Ovary (tissue), 9 donors: ENCODE data around the gene IRX4. TPM values are rescaled to one million over a fixed set of nuclear protein-coding genes. Genes with fewer than 3 reads are reported as not detected.

Source experiments
- DNase-seq, 5 donors: peaks; one replicate each; pipeline ENCODE4 v3.0.0-alpha.2; 2019 to 2020
- H3K27ac ChIP-seq, 2 donors: fragments of 200-600 bp; one replicate each; pipeline versions ENCODE4 v1.5.1 to v1.8.0; 2019 to 2022
- H3K27me3 ChIP-seq: fragments of 200-600 bp; one replicate; pipeline ENCODE4 v1.8.0; 2022
- H3K36me3 ChIP-seq: fragments of 200-600 bp; sonication (generic); one replicate; pipeline ENCODE4 v1.5.1; 2019
- H3K4me1 ChIP-seq: one replicate; pipeline ENCODE4 v1.8.1; 2013; ENCODE audit warnings: mild to moderate bottlenecking, moderate library complexity; ENCODE audit not compliant: insufficient read depth
- H3K4me3 ChIP-seq: fragments of 200-600 bp; sonication (generic); one replicate; pipeline ENCODE4 v1.5.1; 2017
- H3K9me3 ChIP-seq, 2 donors: fragments of 200-600 bp in 1 of 2; sonication (generic) in 1 of 2; one replicate each; pipeline versions ENCODE4 v1.5.1 to v1.8.1; 2013 to 2019; ENCODE audit warnings: mild to moderate bottlenecking in 1 of 2, moderate library complexity in 1 of 2
- EP300 ChIP-seq: sonication (generic); formaldehyde crosslinking; IDR thresholded peaks from one replicate; pipeline ENCODE4 v1.6.1; 2017; ENCODE audit warnings: antibody characterized with exemption
- POLR2A ChIP-seq: fragments of 450-650 bp; IDR thresholded peaks from one replicate; pipeline ENCODE4 v1.6.1; 2017; ENCODE audit warnings: antibody characterized with exemption, mild to moderate bottlenecking, moderate library complexity
- WGBS, 3 donors: extraction: QIAGEN DNeasy Blood & Tissue Kit in 1 of 3; methylation state at CpG; one replicate each; pipeline versions ENCODE4 v1.1.5 to v1.1.7; 2013 to 2017; 5-methylcytosine and 5-hydroxymethylcytosine counted together
- intact Hi-C, 4 donors: fragments of 100-400 bp; cut with DNase I; formaldehyde crosslinking; loops; one replicate each; pipeline versions ENCODE4 v1.11.0 to v1.15.1; 2022 to 2023
- polyA plus RNA-seq, 2 donors: library from polyadenylated mRNA; stranded (reverse); fragments of 200-250 nt in 1 of 2; fragments of 350-450 nt in 1 of 2; fragmentation: Illumina TruSeq in 1 of 2; extraction: RNeasy Lipid Tissue Mini Kit (QIAGEN cat#74804) in 1 of 2; gene quantifications; one replicate each; pipeline ENCODE4 v1.2.3, GENCODE V29; 2013 to 2014
- total RNA-seq, 7 donors: library from RNA; depleted of rRNA in 2 of 7; stranded (reverse); fragments of >200 nt in 2 of 7; fragmentation: NEBNext Ultra II Directional in 3 of 7; extraction: Animal tissue kit (Norgen Biotek cat#: 25700) in 3 of 7; gene quantifications; one replicate each; pipeline versions ENCODE4 v1.1.0 to v1.2.4, GENCODE V29; 2016 to 2023
- TF ChIP-seq, protein P1 (sequence below), 3 donors: fragments of 450-650 bp in 2 of 3; fragments of 200-600 bp in 1 of 3; IDR thresholded peaks; one replicate each; pipeline versions ENCODE4 v1.5.1 to v1.8.0; 2016 to 2022; ENCODE audit warnings: antibody characterized with exemption in 3 of 3, mild to moderate bottlenecking in 1 of 3
- donor health status: DM: no; HTN: no; CAD: no; lungs with moderate emphysema.
- donor health status: DM: no; HTN: no; CAD: no.
- donor health status: Bipolar disorder and iron deficiency.
- donor health status: DM: yes; HTN: yes; CAD: no.
- donor health status: DM: no; HTN: no; CAD: no.
- donor health status: DM: yes; HTN: yes; CAD: no.

IRX4 gene
- total and polyA plus RNA-seq, 9 donors = 0.23 TPM; not detected in 8

DNA sequence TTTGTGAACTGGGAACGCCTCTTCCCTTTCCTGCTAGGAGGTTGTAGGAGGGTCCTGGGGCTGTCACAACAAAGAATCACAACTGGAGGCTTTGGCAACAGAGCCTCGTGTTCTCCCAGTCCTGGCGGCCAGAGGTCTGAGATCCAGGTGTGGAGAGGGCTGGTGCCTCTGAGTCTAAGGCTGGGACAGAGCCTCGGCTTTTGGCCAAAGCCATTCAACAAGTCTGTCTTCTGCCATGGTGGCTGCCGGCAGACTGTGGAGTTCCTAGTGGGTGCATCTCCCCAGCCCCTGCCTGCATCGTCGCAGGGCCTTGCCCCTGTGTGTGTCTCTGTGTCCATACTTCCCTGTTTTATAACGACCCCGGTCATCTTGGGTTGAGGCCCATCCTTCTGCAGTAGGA, 9.5 kb upstream of the IRX4 start:
- 55 to 57% (median 55%) methylated on average over 9 of the region's 9 CpGs for WGBS, 3 donors
- H3K27me3 ChIP-seq = no peaks in the 10 kb centered on the region
- DNase-seq = no peak

DNA sequence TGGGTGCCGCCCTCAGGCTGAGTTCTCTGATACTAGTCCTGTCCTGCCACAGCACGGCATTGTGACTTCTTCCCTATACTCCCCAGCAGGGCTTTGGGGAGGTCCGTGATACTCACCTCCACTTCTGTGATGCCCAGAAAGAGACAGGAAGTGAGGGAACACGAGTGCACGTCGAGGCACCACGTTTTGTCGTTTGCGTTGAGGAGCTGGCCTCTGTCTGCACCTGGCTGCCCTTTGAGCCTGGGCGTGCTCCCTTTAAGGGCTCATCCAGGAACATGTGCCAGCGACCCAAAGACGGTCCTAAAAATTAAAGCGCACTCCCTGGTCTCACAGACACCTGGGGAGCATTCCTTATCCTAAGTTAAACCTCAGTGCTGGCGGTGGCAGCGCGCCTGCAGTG, 8.7 kb upstream of the IRX4 start:
- no peak overlapping the region for H3K27ac ChIP-seq
- TF ChIP-seq, protein P1, sequence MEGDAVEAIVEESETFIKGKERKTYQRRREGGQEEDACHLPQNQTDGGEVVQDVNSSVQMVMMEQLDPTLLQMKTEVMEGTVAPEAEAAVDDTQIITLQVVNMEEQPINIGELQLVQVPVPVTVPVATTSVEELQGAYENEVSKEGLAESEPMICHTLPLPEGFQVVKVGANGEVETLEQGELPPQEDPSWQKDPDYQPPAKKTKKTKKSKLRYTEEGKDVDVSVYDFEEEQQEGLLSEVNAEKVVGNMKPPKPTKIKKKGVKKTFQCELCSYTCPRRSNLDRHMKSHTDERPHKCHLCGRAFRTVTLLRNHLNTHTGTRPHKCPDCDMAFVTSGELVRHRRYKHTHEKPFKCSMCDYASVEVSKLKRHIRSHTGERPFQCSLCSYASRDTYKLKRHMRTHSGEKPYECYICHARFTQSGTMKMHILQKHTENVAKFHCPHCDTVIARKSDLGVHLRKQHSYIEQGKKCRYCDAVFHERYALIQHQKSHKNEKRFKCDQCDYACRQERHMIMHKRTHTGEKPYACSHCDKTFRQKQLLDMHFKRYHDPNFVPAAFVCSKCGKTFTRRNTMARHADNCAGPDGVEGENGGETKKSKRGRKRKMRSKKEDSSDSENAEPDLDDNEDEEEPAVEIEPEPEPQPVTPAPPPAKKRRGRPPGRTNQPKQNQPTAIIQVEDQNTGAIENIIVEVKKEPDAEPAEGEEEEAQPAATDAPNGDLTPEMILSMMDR (IDR thresholded peaks at IDR 0.05) = no peak
- TF ChIP-seq EP300 (no peak), POLR2A (no peak)
- intact Hi-C loops = loop anchor here in 1 of 4 donors (5.0 kb wide), 1 partner anchor 406 kb away; no protein-coding TSS in a partner anchor
- H3K9me3 ChIP-seq = no peaks in the 10 kb centered on the region
- no peak overlapping the region for H3K4me3 ChIP-seq
- H3K36me3 ChIP-seq = no peaks in the 10 kb centered on the region
- DNase-seq = no peak
- 60 to 68% (median 67%) methylated on average over 16 of the region's 16 CpGs for WGBS, 3 donors
- no peaks in the 10 kb centered on the region for H3K4me1 ChIP-seq
- no peaks in the 10 kb centered on the region for H3K27me3 ChIP-seq

More for the DNA sequence above, 9.5 kb upstream of the IRX4 start:
- TF ChIP-seq EP300 (no peak), POLR2A (no peak)
- TF ChIP-seq, protein P1 (IDR thresholded peaks at IDR 0.05) = no peak
- H3K27ac ChIP-seq = no peak overlapping the region
- no peaks in the 10 kb centered on the region for H3K9me3 ChIP-seq
- no peaks in the 10 kb centered on the region for H3K36me3 ChIP-seq
- intact Hi-C loops = loop anchor here in 1 of 4 donors (5.0 kb wide), 1 partner anchor 405 kb away; no protein-coding TSS in a partner anchor
- no peak overlapping the region for H3K4me3 ChIP-seq
- no peaks in the 10 kb centered on the region for H3K4me1 ChIP-seq

DNA sequence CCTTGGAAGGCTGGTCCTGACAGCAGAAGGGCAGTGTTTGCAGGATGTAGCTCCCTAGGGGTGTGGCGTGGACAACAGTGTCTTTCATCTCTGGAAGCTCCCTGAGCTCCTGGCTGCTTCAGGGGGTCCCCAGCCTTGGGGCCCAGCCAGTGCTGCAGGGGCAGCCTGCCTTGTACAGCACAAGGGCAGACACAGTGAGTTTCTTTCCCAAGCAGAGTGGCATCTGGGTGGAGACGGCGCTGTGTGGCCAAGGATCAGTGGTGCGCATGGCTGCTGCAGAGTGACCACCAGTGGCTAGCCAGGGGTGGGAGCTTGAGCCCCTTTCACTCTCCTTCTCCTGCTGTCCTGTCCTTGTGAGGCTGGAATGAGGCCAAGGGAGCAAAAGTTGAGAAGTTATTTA, 7.6 kb upstream of the IRX4 start:
- H3K4me1 ChIP-seq = no peaks in the 10 kb centered on the region
- WGBS, 3 donors = 52 to 93% (median 83%) methylated on average over 3 to 4 of the region's 4 CpGs
- intact Hi-C loops = loop anchor here in 1 of 4 donors (5.0 kb wide), 1 partner anchor 407 kb away; no protein-coding TSS in a partner anchor
- H3K9me3 ChIP-seq = no peaks in the 10 kb centered on the region
- no peaks in the 10 kb centered on the region for H3K36me3 ChIP-seq
- H3K27ac ChIP-seq = no peak overlapping the region
- H3K27me3 ChIP-seq = no peaks in the 10 kb centered on the region
- no peak overlapping the region for H3K4me3 ChIP-seq
- TF ChIP-seq POLR2A = no peak
- TF ChIP-seq EP300 = no peak
- TF ChIP-seq, protein P1 (IDR thresholded peaks at IDR 0.05) = no peak
- DNase-seq = no peak

DNA sequence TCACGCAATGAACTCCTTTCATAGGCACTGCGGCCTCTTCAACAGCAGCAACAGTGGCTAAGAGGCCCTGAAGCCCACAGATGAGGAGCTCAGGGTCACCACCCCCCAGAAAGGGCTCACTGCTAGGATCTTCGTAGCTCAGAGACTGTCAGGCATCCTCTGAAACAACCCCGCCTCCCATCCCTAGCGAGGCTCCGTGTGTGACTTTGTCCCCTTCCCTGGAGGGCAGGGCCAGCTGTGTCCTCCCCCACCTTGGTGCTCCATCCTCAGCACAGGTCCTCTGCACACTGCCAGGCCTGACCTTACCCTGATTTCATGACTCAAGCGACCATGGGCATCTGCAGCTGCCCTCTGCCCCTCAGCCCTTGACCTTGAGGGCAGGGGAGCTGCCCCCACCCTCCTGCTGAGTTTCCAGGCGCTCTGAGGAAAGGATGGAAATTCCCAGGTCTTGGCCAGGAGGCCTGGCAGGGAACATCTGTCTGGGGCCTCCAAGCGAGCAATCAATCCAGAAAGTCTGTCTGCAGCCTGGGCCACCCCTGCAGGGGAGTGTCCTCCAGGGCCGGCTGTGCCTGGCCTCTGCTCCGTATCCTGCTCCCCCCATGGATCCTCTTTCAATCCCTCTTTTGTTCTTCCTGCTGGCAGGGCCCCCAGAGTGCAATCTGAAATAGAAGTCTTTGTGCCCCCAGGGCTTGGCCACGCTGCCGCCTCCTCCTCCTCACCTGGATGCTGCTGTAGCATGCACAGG, 6.8 kb upstream of the IRX4 start:
- no peaks in the 10 kb centered on the region for H3K36me3 ChIP-seq
- no peak overlapping the region for H3K27ac ChIP-seq
- H3K9me3 ChIP-seq = no peaks in the 10 kb centered on the region
- DNase-seq = no peak
- no peaks in the 10 kb centered on the region for H3K27me3 ChIP-seq
- intact Hi-C loops = loop anchor here in 1 of 4 donors (5.0 kb wide), 1 partner anchor 408 kb away; no protein-coding TSS in a partner anchor
- WGBS, 3 donors = 52 to 64% (median 58%) methylated on average over 13 of the region's 13 CpGs
- no peaks in the 10 kb centered on the region for H3K4me1 ChIP-seq
- H3K4me3 ChIP-seq = no peak overlapping the region
- TF ChIP-seq POLR2A (no peak), EP300 (no peak)
- TF ChIP-seq, protein P1 (IDR thresholded peaks at IDR 0.05) = no peak
